ENCODE results near the gene NDUFA12.

Gene NDUFA12

GRCh38 chr12:94954029-94954685 lies 49.3 kb downstream of the NDUFA12 start:
- TF ChIP-seq EZH2 (optimal IDR thresholded peaks at IDR 0.05; ENCODE audit: low read depth, low read length) (no peak), EZH2phosphoT487 (IDR thresholded peaks at IDR 0.05; ENCODE audit: low read length) (no peak), CTCF (IDR thresholded peaks at IDR 0.05; ENCODE audit: low read length) (no peak)
- no peak overlapping the region for H3K9ac ChIP-seq (ENCODE audit: low read length)
- no peaks in the 10 kb centered on the region for H3K4me1 ChIP-seq (ENCODE audit: low read length)
- no peak overlapping the region for H3K4me2 ChIP-seq (ENCODE audit: low read depth, low read length)
- DNase-seq, result no peak
- no peak overlapping the region for H3K4me3 ChIP-seq (ENCODE audit: low read length)
- no peaks in the 10 kb centered on the region for H3K36me3 ChIP-seq (replicated peaks; ENCODE audit: insufficient read depth, low read length)
- no peaks in the 10 kb centered on the region for H3K9me2 ChIP-seq (replicated peaks; ENCODE audit: insufficient read depth, low read length)
- H3F3A ChIP-seq (ENCODE audit: insufficient read depth, low read length), result no peaks in the 10 kb centered on the region
- no peaks in the 10 kb centered on the region for H3K9me3 ChIP-seq (replicated peaks; ENCODE audit: insufficient read depth, low read length)
- H2AFZ ChIP-seq (ENCODE audit: low read length), result no peak overlapping the region
- no peak overlapping the region for H3K27ac ChIP-seq (ENCODE audit: low read length)
- H3K27me3 ChIP-seq (replicated peaks; ENCODE audit: insufficient read depth, low read length), result no peaks in the 10 kb centered on the region
- H4K20me1 ChIP-seq (ENCODE audit: insufficient read depth, low read length), result no peaks in the 10 kb centered on the region
- no peaks in the 10 kb centered on the region for H3K79me2 ChIP-seq (ENCODE audit: low read length)

GRCh38 chr12:94952325-94952724 lies 51.2 kb downstream of the NDUFA12 start:
- H2AFZ ChIP-seq (ENCODE audit: low read length), result no peak overlapping the region
- DNase-seq, result no peak
- H3K36me3 ChIP-seq (replicated peaks; ENCODE audit: insufficient read depth, low read length), result no peaks in the 10 kb centered on the region
- no peaks in the 10 kb centered on the region for H3K79me2 ChIP-seq (ENCODE audit: low read length)
- no peaks in the 10 kb centered on the region for H3K9me2 ChIP-seq (replicated peaks; ENCODE audit: insufficient read depth, low read length)
- no peaks in the 10 kb centered on the region for H3K4me1 ChIP-seq (ENCODE audit: low read length)
- H3K4me3 ChIP-seq (ENCODE audit: low read length), result no peak overlapping the region
- H3K9ac ChIP-seq (ENCODE audit: low read length), result no peak overlapping the region
- H3K27me3 ChIP-seq (replicated peaks; ENCODE audit: insufficient read depth, low read length), result no peaks in the 10 kb centered on the region
- TF ChIP-seq CTCF (IDR thresholded peaks at IDR 0.05; ENCODE audit: low read length) (no peak), EZH2 (optimal IDR thresholded peaks at IDR 0.05; ENCODE audit: low read depth, low read length) (no peak), EZH2phosphoT487 (IDR thresholded peaks at IDR 0.05; ENCODE audit: low read length) (no peak)
- H3K9me3 ChIP-seq (replicated peaks; ENCODE audit: insufficient read depth, low read length), result no peaks in the 10 kb centered on the region
- H3F3A ChIP-seq (ENCODE audit: insufficient read depth, low read length), result no peaks in the 10 kb centered on the region
- H3K27ac ChIP-seq (ENCODE audit: low read length), result no peak overlapping the region
- no peaks in the 10 kb centered on the region for H4K20me1 ChIP-seq (ENCODE audit: insufficient read depth, low read length)
- no peak overlapping the region for H3K4me2 ChIP-seq (ENCODE audit: low read depth, low read length)

- no peak for DNase-seq
- TF ChIP-seq EZH2 (optimal IDR thresholded peaks at IDR 0.05; ENCODE audit: low read depth, low read length) (no peak), CTCF (IDR thresholded peaks at IDR 0.05; ENCODE audit: low read length) (no peak), EZH2phosphoT487 (IDR thresholded peaks at IDR 0.05; ENCODE audit: low read length) (no peak)
- no peaks in the 10 kb centered on the region for H3K27me3 ChIP-seq (replicated peaks; ENCODE audit: insufficient read depth, low read length)
- no peaks in the 10 kb centered on the region for H3K9me2 ChIP-seq (replicated peaks; ENCODE audit: insufficient read depth, low read length)
- H4K20me1 ChIP-seq (ENCODE audit: insufficient read depth, low read length), result no peaks in the 10 kb centered on the region
- no peaks in the 10 kb centered on the region for H3F3A ChIP-seq (ENCODE audit: insufficient read depth, low read length)
- no peaks in the 10 kb centered on the region for H3K36me3 ChIP-seq (replicated peaks; ENCODE audit: insufficient read depth, low read length)
- H3K9me3 ChIP-seq (replicated peaks; ENCODE audit: insufficient read depth, low read length), result no peaks in the 10 kb centered on the region
- H3K4me2 ChIP-seq (ENCODE audit: low read depth, low read length), result no peak overlapping the region
- H3K27ac ChIP-seq (ENCODE audit: low read length), result no peak overlapping the region
- H3K4me1 ChIP-seq (ENCODE audit: low read length), result no peaks in the 10 kb centered on the region
- no peak overlapping the region for H3K9ac ChIP-seq (ENCODE audit: low read length)
- H3K79me2 ChIP-seq (ENCODE audit: low read length), result no peaks in the 10 kb centered on the region
- H2AFZ ChIP-seq (ENCODE audit: low read length), result no peak overlapping the region
- H3K4me3 ChIP-seq (ENCODE audit: low read length), result no peak overlapping the region
Observed at GRCh38 chr12:94951071-94951934, 52.2 kb downstream of the NDUFA12 start.

Measured in MM.1S (cell line).